Superior temporal gyrus (tissue), 1 donor: ENCODE measurements around the gene PPTC7.
"Not testable (repeated sequence)": the region's sequence is repeated elsewhere in the genome, so short reads cannot be mapped to it uniquely, and the experiment has no call there.

ENCODE experiments used
- DNase-seq: peaks from one replicate; pipeline ENCODE4 v3.0.0-alpha.2; 2016; ENCODE audit errors: extremely low spot score

PPTC7 gene

GRCh38 chr12:110585231-110585799 lies 2.2 kb upstream of the PPTC7 start:
- no peak for DNase-seq

- peak; percentile 52 for DNase-seq
Observed at GRCh38 chr12:110582276-110583136, 612 bp downstream of the PPTC7 start.

GRCh38 chr12:110581931-110582275 lies 1.2 kb downstream of the PPTC7 start:
- DNase-seq: peak; percentile 26

- no peak for DNase-seq
Observed at GRCh38 chr12:110579535-110580253, 3.4 kb downstream of the PPTC7 start.

- no peak for DNase-seq
Observed at GRCh38 chr12:110578694-110579534, 4.2 kb downstream of the PPTC7 start.

GRCh38 chr12:110577864-110578693 lies 5.0 kb downstream of the PPTC7 start:
- DNase-seq: peak; percentile 13

GRCh38 chr12:110576504-110576903 lies 6.6 kb downstream of the PPTC7 start:
- DNase-seq: no peak

GRCh38 chr12:110575326-110575725 lies 7.8 kb downstream of the PPTC7 start:
- DNase-seq: no peak

- DNase-seq: not testable (repeated sequence)
Observed at GRCh38 chr12:110574717-110575230, 8.3 kb downstream of the PPTC7 start.

- no peak for DNase-seq
Observed at GRCh38 chr12:110574044-110574443, 9.1 kb downstream of the PPTC7 start.

GRCh38 chr12:110570798-110571197 lies 12.3 kb downstream of the PPTC7 start:
- DNase-seq: not testable (repeated sequence)

GRCh38 chr12:110569838-110570237 lies 13.3 kb downstream of the PPTC7 start:
- DNase-seq: not testable (repeated sequence)

GRCh38 chr12:110568752-110569151 lies 14.4 kb downstream of the PPTC7 start:
- DNase-seq: no peak

- no peak for DNase-seq
Observed at GRCh38 chr12:110566993-110567392, 16.1 kb downstream of the PPTC7 start.

GRCh38 chr12:110565894-110566871 lies 16.9 kb downstream of the PPTC7 start:
- DNase-seq: peak; percentile 77

- no peak for DNase-seq
Observed at GRCh38 chr12:110564471-110564991, 18.6 kb downstream of the PPTC7 start.

- DNase-seq: no peak
Observed at GRCh38 chr12:110563702-110564470, 19.2 kb downstream of the PPTC7 start.

GRCh38 chr12:110562386-110562785 lies 20.7 kb downstream of the PPTC7 start:
- DNase-seq: not testable (repeated sequence)
